Activated CD8-positive, alpha-beta T cell treated with anti-CD3 and anti-CD28 coated beads for 36 hours (primary cell): Measurements from ENCODE around the gene CAMTA1. TPM values are rescaled to one million over a fixed set of nuclear protein-coding genes. Genes with fewer than 3 reads are reported as not detected.

Source experiments
- ATAC-seq: fragments of 200-7000 bp; cut with Tn5 transposase; one replicate; pipeline ENCODE4 v1.10.0; 2021; ENCODE audit warnings: mild to moderate bottlenecking, moderate library complexity
- CTCF ChIA-PET: fragments of 350-600 bp; sonication (Branson Sonifier 250); formaldehyde crosslinking; loops from one replicate; lab custom pipeline; 2021; ENCODE audit warnings: antibody characterized with exemption; lab: Charles Lee
- POLR2A ChIA-PET: fragments of 350-600 bp; sonication (Branson Sonifier 250); formaldehyde crosslinking; loops from one replicate; lab custom pipeline; 2021; ENCODE audit warnings: antibody characterized with exemption; lab: Charles Lee
- DNase-seq: peaks from one replicate; pipeline ENCODE4 v3.0.0-alpha.2; 2020
- H3K27ac Mint-ChIP-seq: one replicate; pipeline ENCODE4 v1.8.0; 2021; ENCODE audit warnings: mild to moderate bottlenecking, mixed read lengths
- H3K27me3 Mint-ChIP-seq: one replicate; pipeline ENCODE4 v1.8.0; 2021; ENCODE audit warnings: mixed read lengths
- H3K36me3 Mint-ChIP-seq: one replicate; pipeline ENCODE4 v1.8.0; 2021; ENCODE audit warnings: low read depth, mixed read lengths
- H3K4me1 Mint-ChIP-seq: one replicate; pipeline ENCODE4 v1.8.0; 2021; ENCODE audit warnings: low read depth, mixed read lengths
- H3K4me3 Mint-ChIP-seq: one replicate; pipeline ENCODE4 v1.8.0; 2021; ENCODE audit warnings: mild to moderate bottlenecking, moderate library complexity, mixed read lengths
- H3K9me3 Mint-ChIP-seq: one replicate; pipeline ENCODE4 v1.8.0; 2021; ENCODE audit warnings: mixed read lengths
- intact Hi-C: fragments of 100-400 bp; cut with micrococcal nuclease; formaldehyde crosslinking; loops from one replicate; pipeline ENCODE4 v1.10.0; 2022
- total RNA-seq, 2 experiments: library from RNA; stranded (reverse); gene quantifications; one replicate each; pipeline ENCODE4 v1.2.3, GENCODE V29; 2021
- TF ChIP-seq, protein P1 (sequence below): fragments of 200-600 bp; IDR thresholded peaks from one replicate; pipeline ENCODE4 v1.8.0; 2022; ENCODE audit warnings: antibody characterized with exemption, mild to moderate bottlenecking

The CAMTA1 gene
- total RNA-seq, 2 experiments from 2014 or later: 67.7 to 70.9 TPM

DNA sequence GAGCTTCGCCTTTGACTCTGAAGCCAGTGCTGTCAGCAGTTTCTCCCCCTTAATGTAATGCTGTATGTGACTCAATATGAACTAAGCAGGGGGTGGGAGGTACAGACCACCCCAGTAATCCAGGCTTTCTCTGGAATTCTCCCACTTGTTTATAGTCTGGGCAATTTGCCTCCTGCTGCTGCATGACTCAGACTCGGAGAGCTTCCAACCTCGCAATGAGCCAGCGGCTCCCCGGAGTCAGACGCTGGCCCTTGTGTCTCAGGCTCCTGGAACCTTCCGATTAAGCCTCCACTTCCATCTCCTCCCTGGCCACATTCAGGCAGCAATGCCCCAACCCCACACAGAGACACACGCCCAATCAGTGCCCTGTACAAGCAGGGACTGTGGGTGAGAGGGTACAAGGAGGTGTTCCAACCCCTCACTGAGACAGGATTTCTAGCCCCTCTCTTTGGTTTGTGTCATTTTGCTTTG is 514.1 kb downstream of the CAMTA1 start:
- Mint-ChIP-seq H3K4me3 (no peak overlapping the region), H3K9me3 (no peaks in the 10 kb centered on the region), H3K27ac (no peak overlapping the region), H3K27me3 (peaks cover 12% of the 10 kb centered on the region), H3K4me1 (no peaks in the 10 kb centered on the region), H3K36me3 (no peaks in the 10 kb centered on the region)
- no peak for DNase-seq
- intact Hi-C loops: no loop called here
- CTCF ChIA-PET: no interaction called here
- no peak for ATAC-seq
- POLR2A ChIA-PET: no interaction called here
- TF ChIP-seq, protein P1, sequence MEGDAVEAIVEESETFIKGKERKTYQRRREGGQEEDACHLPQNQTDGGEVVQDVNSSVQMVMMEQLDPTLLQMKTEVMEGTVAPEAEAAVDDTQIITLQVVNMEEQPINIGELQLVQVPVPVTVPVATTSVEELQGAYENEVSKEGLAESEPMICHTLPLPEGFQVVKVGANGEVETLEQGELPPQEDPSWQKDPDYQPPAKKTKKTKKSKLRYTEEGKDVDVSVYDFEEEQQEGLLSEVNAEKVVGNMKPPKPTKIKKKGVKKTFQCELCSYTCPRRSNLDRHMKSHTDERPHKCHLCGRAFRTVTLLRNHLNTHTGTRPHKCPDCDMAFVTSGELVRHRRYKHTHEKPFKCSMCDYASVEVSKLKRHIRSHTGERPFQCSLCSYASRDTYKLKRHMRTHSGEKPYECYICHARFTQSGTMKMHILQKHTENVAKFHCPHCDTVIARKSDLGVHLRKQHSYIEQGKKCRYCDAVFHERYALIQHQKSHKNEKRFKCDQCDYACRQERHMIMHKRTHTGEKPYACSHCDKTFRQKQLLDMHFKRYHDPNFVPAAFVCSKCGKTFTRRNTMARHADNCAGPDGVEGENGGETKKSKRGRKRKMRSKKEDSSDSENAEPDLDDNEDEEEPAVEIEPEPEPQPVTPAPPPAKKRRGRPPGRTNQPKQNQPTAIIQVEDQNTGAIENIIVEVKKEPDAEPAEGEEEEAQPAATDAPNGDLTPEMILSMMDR: no peak

DNA sequence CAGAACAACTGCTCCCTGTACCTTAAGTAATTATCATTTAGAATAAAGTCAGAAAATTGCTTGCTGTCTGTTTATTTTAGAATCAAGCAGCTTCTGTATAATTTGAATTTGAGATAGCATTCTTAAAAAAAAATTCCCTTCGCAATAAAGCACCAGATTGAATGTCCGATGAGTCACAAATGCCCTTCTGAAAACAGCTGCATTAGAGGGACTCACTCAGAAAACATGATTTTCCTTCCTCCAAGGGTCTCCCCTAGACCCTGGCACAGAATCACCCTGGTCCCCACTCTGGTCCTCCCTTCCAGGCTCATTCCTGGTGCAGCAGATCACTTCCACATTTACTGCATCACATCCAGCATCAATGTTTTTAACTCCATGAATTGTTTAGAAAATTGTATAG is 514.7 kb downstream of the CAMTA1 start:
- CTCF ChIA-PET: no interaction called here
- ATAC-seq: no peak
- no peaks in the 10 kb centered on the region for H3K4me1 Mint-ChIP-seq
- no peak for DNase-seq
- H3K27me3 Mint-ChIP-seq: peaks cover 12% of the 10 kb centered on the region
- H3K4me3 Mint-ChIP-seq: no peak overlapping the region
- POLR2A ChIA-PET: no interaction called here
- no peaks in the 10 kb centered on the region for H3K9me3 Mint-ChIP-seq
- H3K36me3 Mint-ChIP-seq: no peaks in the 10 kb centered on the region
- intact Hi-C loops: no loop called here
- no peak overlapping the region for H3K27ac Mint-ChIP-seq
- TF ChIP-seq, protein P1: no peak

DNA sequence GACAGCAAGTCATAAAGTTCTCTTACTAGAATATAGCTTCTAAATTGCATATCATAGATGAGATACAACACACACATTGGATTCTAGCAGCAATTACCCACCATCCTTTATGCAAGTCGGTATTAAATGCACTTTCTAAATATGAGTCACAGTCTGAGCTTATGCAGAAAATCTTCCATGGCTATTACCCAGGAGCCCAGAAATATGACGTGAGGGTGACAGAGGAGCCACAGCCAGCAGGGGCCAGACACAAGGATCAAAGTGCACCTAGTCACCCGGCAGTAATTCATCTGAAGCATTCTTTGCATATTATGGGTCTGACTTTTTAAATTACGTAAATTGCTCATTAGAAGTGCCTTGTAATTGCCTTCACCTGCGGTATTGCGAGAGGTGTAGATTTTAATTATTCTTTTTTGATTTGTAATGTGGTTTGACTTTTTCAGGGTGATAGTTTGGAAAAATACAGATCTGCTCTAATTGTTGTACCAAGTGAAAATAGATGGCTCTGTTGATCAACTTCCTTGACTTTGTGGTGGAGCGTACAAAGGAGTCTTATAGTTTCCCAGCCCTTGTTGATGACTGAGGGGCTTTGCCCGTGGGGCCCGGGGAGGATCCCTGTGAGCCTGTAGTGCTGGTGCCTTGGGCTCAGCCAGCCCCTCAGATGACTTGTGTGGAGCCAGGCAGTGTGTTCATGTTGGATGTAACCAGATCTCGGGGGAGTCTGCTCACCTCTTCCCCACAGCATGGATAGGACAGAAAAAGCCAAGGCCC is 515.8 kb downstream of the CAMTA1 start:
- no peak for DNase-seq

DNA sequence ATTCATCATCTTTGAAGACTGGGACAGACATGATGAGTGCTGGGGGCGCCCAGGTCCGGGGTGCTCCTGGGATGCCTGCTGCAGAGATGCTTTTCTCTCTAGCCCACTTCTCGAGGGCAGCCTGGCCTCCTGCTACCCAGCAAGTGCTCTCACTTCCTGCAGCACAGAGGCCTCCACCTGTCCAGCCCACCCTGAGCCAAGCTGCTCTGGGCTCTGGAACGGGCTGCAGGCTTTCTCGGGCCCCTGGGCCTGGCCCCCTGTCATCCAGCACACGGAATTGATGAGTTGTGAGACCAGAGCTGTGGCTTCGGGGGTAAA is 516.4 kb downstream of the CAMTA1 start:
- TF ChIP-seq, protein P1: no peak
- ATAC-seq (no peak), DNase-seq (no peak)

More for the DNA sequence above, 515.8 kb downstream of the CAMTA1 start:
- TF ChIP-seq, protein P1: no peak
- Mint-ChIP-seq H3K27ac (no peak overlapping the region), H3K36me3 (no peaks in the 10 kb centered on the region), H3K4me1 (no peaks in the 10 kb centered on the region), H3K9me3 (no peaks in the 10 kb centered on the region), H3K4me3 (no peak overlapping the region), H3K27me3 (peaks cover 12% of the 10 kb centered on the region)
- no peak for ATAC-seq
- CTCF ChIA-PET: no interaction called here
- intact Hi-C loops: no loop called here
- POLR2A ChIA-PET: no interaction called here

DNA sequence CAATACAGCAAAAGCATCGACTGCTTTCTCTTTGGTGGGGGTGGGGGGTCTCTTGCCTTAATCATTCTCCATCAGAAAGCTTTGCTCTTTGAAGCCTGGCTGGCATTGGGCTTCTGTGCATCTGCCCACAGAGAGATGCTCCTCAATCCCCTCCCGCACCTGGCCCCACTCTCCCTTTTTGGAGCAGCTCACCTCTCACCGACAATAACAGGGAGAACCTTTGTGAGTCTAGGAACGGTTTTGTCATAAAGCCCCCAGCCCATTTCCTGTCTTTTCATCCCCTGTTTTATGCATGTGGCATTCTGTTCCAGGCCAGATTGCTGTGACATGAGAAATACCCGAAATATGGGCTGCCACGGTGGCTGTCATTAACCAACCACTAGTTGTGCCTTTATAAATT is 516.9 kb downstream of the CAMTA1 start:
- no peaks in the 10 kb centered on the region for H3K4me1 Mint-ChIP-seq
- TF ChIP-seq, protein P1: no peak
- H3K27me3 Mint-ChIP-seq: peaks cover 9% of the 10 kb centered on the region
- ATAC-seq: no peak
- H3K36me3 Mint-ChIP-seq: no peaks in the 10 kb centered on the region
- no peak overlapping the region for H3K4me3 Mint-ChIP-seq
- ChIA-PET CTCF (no interaction called here), POLR2A (no interaction called here)
- no peaks in the 10 kb centered on the region for H3K9me3 Mint-ChIP-seq
- H3K27ac Mint-ChIP-seq: no peak overlapping the region
- intact Hi-C loops: no loop called here
- DNase-seq: no peak

More for the DNA sequence above, 516.4 kb downstream of the CAMTA1 start:
- intact Hi-C loops: no loop called here
- POLR2A ChIA-PET: no interaction called here
- CTCF ChIA-PET: no interaction called here
- no peaks in the 10 kb centered on the region for H3K36me3 Mint-ChIP-seq
- H3K27me3 Mint-ChIP-seq: peaks cover 9% of the 10 kb centered on the region
- no peaks in the 10 kb centered on the region for H3K4me1 Mint-ChIP-seq
- H3K9me3 Mint-ChIP-seq: no peaks in the 10 kb centered on the region
- no peak overlapping the region for H3K27ac Mint-ChIP-seq
- H3K4me3 Mint-ChIP-seq: no peak overlapping the region
